ENCODE data around the gene SPPL2B.

DNA sequence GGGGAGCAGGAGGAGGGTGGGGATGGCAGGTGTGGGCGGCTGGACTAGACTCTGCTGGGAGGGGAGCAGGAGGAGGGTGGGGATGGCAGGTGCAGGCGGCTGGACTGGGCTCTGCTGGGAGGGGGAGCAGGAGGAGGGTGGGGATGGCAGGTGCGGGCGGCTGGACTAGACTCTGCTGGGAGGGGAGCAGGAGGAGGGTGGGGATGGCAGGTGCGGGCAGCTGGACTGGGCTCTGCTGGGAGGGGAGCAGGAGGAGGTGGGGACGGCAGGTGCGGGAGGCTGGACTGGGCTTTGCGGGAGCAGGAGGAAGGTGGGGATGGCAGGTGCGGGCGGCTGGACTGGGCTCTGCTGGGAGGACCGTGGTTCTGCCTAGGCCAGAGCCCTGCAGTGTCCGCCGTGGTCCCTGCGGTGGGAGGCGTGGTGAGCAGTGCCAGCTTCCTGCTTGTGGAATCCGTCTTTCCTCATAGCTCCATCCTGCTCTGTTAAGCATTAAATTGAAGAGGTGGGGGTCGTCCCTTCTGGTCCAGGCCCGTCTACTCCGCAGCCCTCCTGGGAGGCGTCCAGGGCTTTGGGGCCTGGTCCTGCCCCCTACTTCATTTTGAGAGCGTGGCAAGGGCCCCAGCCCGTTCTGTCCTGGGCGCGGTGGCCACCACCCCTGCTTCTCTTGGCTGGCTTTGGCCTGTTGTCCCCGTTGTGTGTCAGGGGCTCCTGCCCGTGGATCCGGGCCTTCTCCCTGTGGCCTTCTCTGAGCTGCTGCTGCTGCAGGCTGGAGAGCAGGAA, 4.7 kb downstream of the SPPL2B start:
- TF ChIP-seq, protein P1, sequence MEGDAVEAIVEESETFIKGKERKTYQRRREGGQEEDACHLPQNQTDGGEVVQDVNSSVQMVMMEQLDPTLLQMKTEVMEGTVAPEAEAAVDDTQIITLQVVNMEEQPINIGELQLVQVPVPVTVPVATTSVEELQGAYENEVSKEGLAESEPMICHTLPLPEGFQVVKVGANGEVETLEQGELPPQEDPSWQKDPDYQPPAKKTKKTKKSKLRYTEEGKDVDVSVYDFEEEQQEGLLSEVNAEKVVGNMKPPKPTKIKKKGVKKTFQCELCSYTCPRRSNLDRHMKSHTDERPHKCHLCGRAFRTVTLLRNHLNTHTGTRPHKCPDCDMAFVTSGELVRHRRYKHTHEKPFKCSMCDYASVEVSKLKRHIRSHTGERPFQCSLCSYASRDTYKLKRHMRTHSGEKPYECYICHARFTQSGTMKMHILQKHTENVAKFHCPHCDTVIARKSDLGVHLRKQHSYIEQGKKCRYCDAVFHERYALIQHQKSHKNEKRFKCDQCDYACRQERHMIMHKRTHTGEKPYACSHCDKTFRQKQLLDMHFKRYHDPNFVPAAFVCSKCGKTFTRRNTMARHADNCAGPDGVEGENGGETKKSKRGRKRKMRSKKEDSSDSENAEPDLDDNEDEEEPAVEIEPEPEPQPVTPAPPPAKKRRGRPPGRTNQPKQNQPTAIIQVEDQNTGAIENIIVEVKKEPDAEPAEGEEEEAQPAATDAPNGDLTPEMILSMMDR (IDR thresholded peaks at IDR 0.05 in 8 of 11, conservative IDR thresholded peaks at IDR 0.05 in 3 of 11), result no peak
- TF ChIP-seq POLR2A (IDR thresholded peaks at IDR 0.05) (no peak), POLR2AphosphoS5 (IDR thresholded peaks at IDR 0.05) (no peak)
